NB4 (cell line): ENCODE measurements around the gene FILIP1L.

Experiments
- TF ChIP-seq, protein P1 (sequence below): IDR thresholded peaks from one replicate; pipeline ENCODE4 v1.5.1; 2012; ENCODE audit warnings: low read depth, low read length
- TF ChIP-seq, protein P2 (sequence below): IDR thresholded peaks from 2 replicates; pipeline ENCODE4 v1.6.1; 2011; ENCODE audit warnings: low read depth, low read length

- TF ChIP-seq, protein P1, sequence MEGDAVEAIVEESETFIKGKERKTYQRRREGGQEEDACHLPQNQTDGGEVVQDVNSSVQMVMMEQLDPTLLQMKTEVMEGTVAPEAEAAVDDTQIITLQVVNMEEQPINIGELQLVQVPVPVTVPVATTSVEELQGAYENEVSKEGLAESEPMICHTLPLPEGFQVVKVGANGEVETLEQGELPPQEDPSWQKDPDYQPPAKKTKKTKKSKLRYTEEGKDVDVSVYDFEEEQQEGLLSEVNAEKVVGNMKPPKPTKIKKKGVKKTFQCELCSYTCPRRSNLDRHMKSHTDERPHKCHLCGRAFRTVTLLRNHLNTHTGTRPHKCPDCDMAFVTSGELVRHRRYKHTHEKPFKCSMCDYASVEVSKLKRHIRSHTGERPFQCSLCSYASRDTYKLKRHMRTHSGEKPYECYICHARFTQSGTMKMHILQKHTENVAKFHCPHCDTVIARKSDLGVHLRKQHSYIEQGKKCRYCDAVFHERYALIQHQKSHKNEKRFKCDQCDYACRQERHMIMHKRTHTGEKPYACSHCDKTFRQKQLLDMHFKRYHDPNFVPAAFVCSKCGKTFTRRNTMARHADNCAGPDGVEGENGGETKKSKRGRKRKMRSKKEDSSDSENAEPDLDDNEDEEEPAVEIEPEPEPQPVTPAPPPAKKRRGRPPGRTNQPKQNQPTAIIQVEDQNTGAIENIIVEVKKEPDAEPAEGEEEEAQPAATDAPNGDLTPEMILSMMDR = no peak
- TF ChIP-seq, protein P2, sequence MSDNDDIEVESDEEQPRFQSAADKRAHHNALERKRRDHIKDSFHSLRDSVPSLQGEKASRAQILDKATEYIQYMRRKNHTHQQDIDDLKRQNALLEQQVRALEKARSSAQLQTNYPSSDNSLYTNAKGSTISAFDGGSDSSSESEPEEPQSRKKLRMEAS = no peak
These were observed 36.2 kb upstream of the FILIP1L start for GRCh38 chr3:100150473-100150872.
